MM.1S (cell line): Measurements from ENCODE around the gene KDM4B.

Source experiments
- CTCF ChIP-seq: fragments of 300-600 bp; sonication (generic); IDR thresholded peaks from 2 replicates; pipeline ENCODE4 v1.5.1; 2016; ENCODE audit warnings: antibody characterized with exemption, low read length, mixed read lengths
- EZH2 ChIP-seq: fragments of 300-600 bp; sonication (generic); optimal IDR thresholded peaks from 2 replicates; pipeline ENCODE3; 2017; ENCODE audit warnings: low read depth, mild to moderate bottlenecking, antibody characterized with exemption, low read length, mixed read lengths
- EZH2phosphoT487 ChIP-seq: fragments of 300-600 bp; sonication (generic); IDR thresholded peaks from 2 replicates; pipeline ENCODE4 v1.6.1; 2018; ENCODE audit warnings: antibody characterized with exemption, low read length

- TF ChIP-seq CTCF = no peak
- no peak for TF ChIP-seq EZH2
- TF ChIP-seq EZH2phosphoT487 = no peak
These were observed 126.1 kb downstream of the KDM4B start for GRCh38 chr19:5094768-5095567.
